ENCODE measurements around the gene MOB3A. TPM values are rescaled to one million over a fixed set of nuclear protein-coding genes. Genes with fewer than 3 reads are reported as not detected.

MOB3A gene
- total RNA-seq, 1 donor, result 34.0 TPM

- Histone ChIP-seq H3K4me3 (ENCODE audit: insufficient read depth, low read length) (no peak overlapping the region), H2AFZ (ENCODE audit: low read length) (no peak overlapping the region), H3K27me3 (ENCODE audit: insufficient read depth, low read length) (no peaks in the 10 kb centered on the region), H3K9me3 (ENCODE audit: low read depth, low read length) (no peaks in the 10 kb centered on the region), H3K79me2 (ENCODE audit: insufficient read depth, low read length) (peaks cover 26% of the 10 kb centered on the region), H3K4me1 (ENCODE audit: insufficient read depth, low read length) (peaks cover 8% of the 10 kb centered on the region), H3K4me2 (ENCODE audit: insufficient read depth, low read length) (no peak overlapping the region), H3K27ac (ENCODE audit: low read depth, low read length) (no peak overlapping the region), H4K20me1 (ENCODE audit: insufficient read depth, low read length) (peaks cover 41% of the 10 kb centered on the region), H3K36me3 (ENCODE audit: insufficient read depth, low read length) (peaks cover 85% of the 10 kb centered on the region)
- no peak for TF ChIP-seq CTCF (IDR thresholded peaks at IDR 0.05; ENCODE audit: extremely low read depth, low read depth, low read length)
- no peak for DNase-seq (ENCODE audit: insufficient read length, low spot score, missing footprints)
Measured at GRCh38 chr19:2118438-2118837, 22.3 kb upstream of the MOB3A start.

DNA sequence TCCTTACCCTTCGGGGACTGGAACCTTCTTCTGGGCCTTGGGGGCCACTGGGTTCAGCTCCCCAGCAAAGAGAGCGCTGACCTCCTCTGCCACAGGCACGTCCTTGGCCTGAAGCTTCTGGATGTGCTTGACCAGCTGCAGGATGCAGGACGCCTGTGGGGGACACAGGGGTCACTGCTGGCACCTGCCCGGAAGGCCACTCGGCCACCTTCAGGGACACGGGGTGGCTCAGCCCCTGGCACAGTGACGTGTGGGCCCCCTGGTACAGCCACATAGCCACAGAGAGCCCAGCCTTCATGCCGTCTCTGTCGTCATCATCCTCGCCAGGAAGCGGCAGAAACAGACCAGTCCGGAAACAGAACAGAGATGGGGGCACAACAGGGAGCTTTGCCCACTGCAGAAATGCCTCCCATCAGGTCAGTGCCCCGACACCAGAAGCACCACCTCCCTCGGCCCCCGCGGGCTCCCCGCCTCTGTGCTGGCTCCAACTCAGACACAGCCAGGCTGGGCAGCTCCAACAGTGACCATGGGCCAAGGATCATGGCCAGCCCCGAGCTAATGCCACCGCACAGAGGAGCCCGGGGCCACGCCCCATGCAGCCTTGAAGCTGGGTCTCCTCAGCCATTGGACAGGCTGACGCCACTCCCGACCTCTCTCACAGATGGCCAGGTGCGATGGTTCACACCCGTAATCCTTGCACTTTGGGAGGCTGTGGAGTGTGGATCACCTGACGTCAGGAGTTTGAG lies 21.3 kb upstream of the MOB3A start:
- H2AFZ ChIP-seq (ENCODE audit: low read length), result no peak overlapping the region
- no peak overlapping the region for H3K4me3 ChIP-seq (ENCODE audit: insufficient read depth, low read length)
- TF ChIP-seq CTCF (IDR thresholded peaks at IDR 0.05; ENCODE audit: extremely low read depth, low read depth, low read length), result no peak
- peaks cover 84% of the 10 kb centered on the region for H3K36me3 ChIP-seq (ENCODE audit: insufficient read depth, low read length)
- peaks cover 37% of the 10 kb centered on the region for H4K20me1 ChIP-seq (ENCODE audit: insufficient read depth, low read length)
- no peak overlapping the region for H3K27ac ChIP-seq (ENCODE audit: low read depth, low read length)
- H3K9me3 ChIP-seq (ENCODE audit: low read depth, low read length), result no peaks in the 10 kb centered on the region
- no peaks in the 10 kb centered on the region for H3K27me3 ChIP-seq (ENCODE audit: insufficient read depth, low read length)
- DNase-seq (ENCODE audit: insufficient read length, low spot score, missing footprints), result no peak
- no peak overlapping the region for H3K4me2 ChIP-seq (ENCODE audit: insufficient read depth, low read length)
- H3K79me2 ChIP-seq (ENCODE audit: insufficient read depth, low read length), result peaks cover 21% of the 10 kb centered on the region
- H3K4me1 ChIP-seq (ENCODE audit: insufficient read depth, low read length), result peaks cover 8% of the 10 kb centered on the region

- Histone ChIP-seq H3K27me3 (ENCODE audit: insufficient read depth, low read length) (no peaks in the 10 kb centered on the region), H3K79me2 (ENCODE audit: insufficient read depth, low read length) (peaks cover 22% of the 10 kb centered on the region), H3K36me3 (ENCODE audit: insufficient read depth, low read length) (peaks cover 84% of the 10 kb centered on the region), H3K4me2 (ENCODE audit: insufficient read depth, low read length) (no peak overlapping the region), H4K20me1 (ENCODE audit: insufficient read depth, low read length) (peaks cover 37% of the 10 kb centered on the region), H2AFZ (ENCODE audit: low read length) (no peak overlapping the region), H3K4me3 (ENCODE audit: insufficient read depth, low read length) (no peak overlapping the region), H3K27ac (ENCODE audit: low read depth, low read length) (no peak overlapping the region), H3K9me3 (ENCODE audit: low read depth, low read length) (no peaks in the 10 kb centered on the region), H3K4me1 (ENCODE audit: insufficient read depth, low read length) (peaks cover 8% of the 10 kb centered on the region)
- DNase-seq (ENCODE audit: insufficient read length, low spot score, missing footprints), result no peak
- no peak for TF ChIP-seq CTCF (IDR thresholded peaks at IDR 0.05; ENCODE audit: extremely low read depth, low read depth, low read length)
Measured at GRCh38 chr19:2116507-2116906, 20.4 kb upstream of the MOB3A start.

- TF ChIP-seq CTCF (IDR thresholded peaks at IDR 0.05; ENCODE audit: extremely low read depth, low read depth, low read length), result no peak
- Histone ChIP-seq H3K79me2 (ENCODE audit: insufficient read depth, low read length) (peaks cover 21% of the 10 kb centered on the region), H2AFZ (ENCODE audit: low read length) (no peak overlapping the region), H3K4me3 (ENCODE audit: insufficient read depth, low read length) (no peak overlapping the region), H3K4me1 (ENCODE audit: insufficient read depth, low read length) (peaks cover 8% of the 10 kb centered on the region), H3K36me3 (ENCODE audit: insufficient read depth, low read length) (peaks cover 84% of the 10 kb centered on the region), H4K20me1 (ENCODE audit: insufficient read depth, low read length) (peaks cover 38% of the 10 kb centered on the region), H3K27ac (ENCODE audit: low read depth, low read length) (no peak overlapping the region), H3K9me3 (ENCODE audit: low read depth, low read length) (no peaks in the 10 kb centered on the region), H3K4me2 (ENCODE audit: insufficient read depth, low read length) (no peak overlapping the region), H3K27me3 (ENCODE audit: insufficient read depth, low read length) (no peaks in the 10 kb centered on the region)
- no peak for DNase-seq (ENCODE audit: insufficient read length, low spot score, missing footprints)
Measured at GRCh38 chr19:2115911-2116426, 19.8 kb upstream of the MOB3A start.
